Measurements from ENCODE around the gene PLD1. TPM values are rescaled to one million over a fixed set of nuclear protein-coding genes. Genes with fewer than 3 reads are reported as not detected.

The PLD1 gene
- total and polyA plus RNA-seq, 2 of the 8 experiments (the other 6 are each of a cell fraction or from before 2014, with no cell fraction given) = 1.2 to 2.6 TPM

DNA sequence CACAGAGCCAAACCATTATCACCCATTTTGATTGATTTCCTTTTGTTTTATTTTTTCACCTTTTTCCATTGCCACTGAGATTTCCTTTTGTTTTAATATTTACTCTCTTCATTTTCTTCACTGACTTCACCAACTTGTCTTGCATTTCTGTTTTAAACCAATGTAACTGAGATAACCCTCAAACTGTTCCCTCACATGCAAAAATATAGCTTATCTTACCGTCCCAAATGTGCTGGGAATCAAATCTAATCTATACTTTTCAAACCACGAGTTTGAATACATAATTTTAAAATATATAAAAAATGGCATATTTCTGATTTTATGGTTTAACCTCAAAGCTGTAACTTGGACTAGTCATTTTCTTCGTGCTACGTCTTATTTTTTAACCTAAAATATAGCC is 143.8 kb downstream of the PLD1 start:
- Histone ChIP-seq H3K79me2 (ENCODE audit: control insufficient read depth in 1 of 2, insufficient read depth in 2 of 2, low read length in 2 of 2) (no peaks in the 10 kb centered on the region), H2BK5ac (ENCODE audit: low read depth, low read length) (no peak overlapping the region), H3K4me2 (ENCODE audit: insufficient read depth in 1 of 2, low read depth in 2 of 2, low read length in 2 of 2) (no peak overlapping the region), H3K56ac (replicated peaks; ENCODE audit: insufficient read length, low read depth, low read length) (no peak overlapping the region), H2BK20ac (ENCODE audit: low read length) (no peak overlapping the region), H3K79me1 (ENCODE audit: low read depth, low read length) (no peaks in the 10 kb centered on the region), H2BK120ac (replicated peaks; ENCODE audit: low read depth, low read length) (no peak overlapping the region), H3K18ac (ENCODE audit: extremely low read depth, low read length) (no peak overlapping the region), H3K23me2 (ENCODE audit: low read depth, low read length) (no peaks in the 10 kb centered on the region), H4K20me1 (replicated peaks in 1 of 2; ENCODE audit: control insufficient read depth in 1 of 2, insufficient read depth in 2 of 2, low read length in 2 of 2) (no peaks in the 10 kb centered on the region), H2AFZ (ENCODE audit: low read length) (no peak overlapping the region), H3K4me1 (replicated peaks in 1 of 4; ENCODE audit: control insufficient read depth in 3 of 4, insufficient read depth in 4 of 4, low read length in 3 of 4) (no peaks in the 10 kb centered on the region), H3K27me3 (replicated peaks in 1 of 4; ENCODE audit: control insufficient read depth in 3 of 4, extremely low read depth in 1 of 4, insufficient read depth in 3 of 4, low read length in 3 of 4) (no peaks in the 10 kb centered on the region), H4K5ac (ENCODE audit: insufficient read length, low read depth, low read length) (no peak overlapping the region), H3K27ac (ENCODE audit: low read depth, low read length) (no peak overlapping the region), H2BK12ac (ENCODE audit: low read depth, low read length) (no peak overlapping the region), H3K23ac (ENCODE audit: insufficient read length) (no peak overlapping the region), H3K9me3 (ENCODE audit: insufficient read depth in 2 of 2, low read depth in 1 of 2, low read length in 1 of 2) (no peaks in the 10 kb centered on the region), H3K36me3 (ENCODE audit: control insufficient read depth in 2 of 4, insufficient read depth in 4 of 4, low read length in 3 of 4) (no peaks in the 10 kb centered on the region), H3K4me3 (ENCODE audit: extremely low read depth in 1 of 4, insufficient read depth in 2 of 4, low read depth in 3 of 4, low read length in 4 of 4) (no peak overlapping the region), H4K8ac (ENCODE audit: extremely low read depth, insufficient read depth, low read length) (no peak overlapping the region), H2BK15ac (ENCODE audit: low read length) (no peak overlapping the region), H3K14ac (ENCODE audit: insufficient read length) (no peak overlapping the region), H4K91ac (replicated peaks; ENCODE audit: insufficient read length, low read length) (no peak overlapping the region), H3K4ac (replicated peaks; ENCODE audit: insufficient read length, low read depth, low read length) (no peak overlapping the region), H2AK5ac (ENCODE audit: low read depth, low read length) (no peak overlapping the region), H3K9ac (replicated peaks in 1 of 4; ENCODE audit: extremely low read depth in 1 of 4, low read depth in 3 of 4, low read length in 3 of 4) (no peak overlapping the region)
- WGBS, 2 experiments (ENCODE audit: extremely low coverage in 1 of 2, insufficient coverage in 1 of 2, insufficient read length in 1 of 2, insufficient replicate concordance in 2 of 2, low coverage in 1 of 2, low lambda C conversion rate in 2 of 2, missing lambda C conversion rate in 1 of 2) = 96% methylated on average over 4 of the region's 4 CpGs; no CpG with 5 or more reads in 1 of the 2 experiments
- no peak for DNase-seq (ENCODE audit: low read depth in 1 of 2, low spot score in 2 of 2)
- POLR2A ChIA-PET (ENCODE audit: partially characterized antibody) = no interaction called here
- no peak for TF ChIP-seq FOSL1 (IDR thresholded peaks at IDR 0.05; ENCODE audit: insufficient read depth, low read depth, low read length)
- no peak for TF ChIP-seq JUND (IDR thresholded peaks at IDR 0.05; ENCODE audit: low read length)
- TF ChIP-seq POLR2A (IDR thresholded peaks at IDR 0.05; ENCODE audit: control extremely low read depth in 1 of 2, low read depth in 2 of 2, low read length in 2 of 2) = no peak
- no peak for TF ChIP-seq CHD2 (IDR thresholded peaks at IDR 0.05; ENCODE audit: low read length)
- no peak for TF ChIP-seq TCF12 (IDR thresholded peaks at IDR 0.05; ENCODE audit: low read depth, low read length)
- TF ChIP-seq CREB1 (IDR thresholded peaks at IDR 0.05) = no peak
- no peak for TF ChIP-seq CEBPB (IDR thresholded peaks at IDR 0.05; ENCODE audit: low read depth, low read length)
- no peak for TF ChIP-seq TAF7 (optimal IDR thresholded peaks at IDR 0.05; ENCODE audit: borderline replicate concordance, low read depth, low read length)
- no peak for TF ChIP-seq RBBP5 (IDR thresholded peaks at IDR 0.05; ENCODE audit: borderline replicate concordance, low read depth, low read length)
- TF ChIP-seq, protein P1, sequence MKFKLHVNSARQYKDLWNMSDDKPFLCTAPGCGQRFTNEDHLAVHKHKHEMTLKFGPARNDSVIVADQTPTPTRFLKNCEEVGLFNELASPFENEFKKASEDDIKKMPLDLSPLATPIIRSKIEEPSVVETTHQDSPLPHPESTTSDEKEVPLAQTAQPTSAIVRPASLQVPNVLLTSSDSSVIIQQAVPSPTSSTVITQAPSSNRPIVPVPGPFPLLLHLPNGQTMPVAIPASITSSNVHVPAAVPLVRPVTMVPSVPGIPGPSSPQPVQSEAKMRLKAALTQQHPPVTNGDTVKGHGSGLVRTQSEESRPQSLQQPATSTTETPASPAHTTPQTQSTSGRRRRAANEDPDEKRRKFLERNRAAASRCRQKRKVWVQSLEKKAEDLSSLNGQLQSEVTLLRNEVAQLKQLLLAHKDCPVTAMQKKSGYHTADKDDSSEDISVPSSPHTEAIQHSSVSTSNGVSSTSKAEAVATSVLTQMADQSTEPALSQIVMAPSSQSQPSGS (IDR thresholded peaks at IDR 0.05; ENCODE audit: low read length) = no peak
- TF ChIP-seq, protein P2, sequence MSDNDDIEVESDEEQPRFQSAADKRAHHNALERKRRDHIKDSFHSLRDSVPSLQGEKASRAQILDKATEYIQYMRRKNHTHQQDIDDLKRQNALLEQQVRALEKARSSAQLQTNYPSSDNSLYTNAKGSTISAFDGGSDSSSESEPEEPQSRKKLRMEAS (IDR thresholded peaks at IDR 0.05) = no peak
- TF ChIP-seq GABPA (IDR thresholded peaks at IDR 0.05; ENCODE audit: borderline replicate concordance, insufficient read depth, low read length) = no peak
- FAIRE-seq = no peak
- CTCF ChIA-PET (ENCODE audit: partially characterized antibody) = interaction anchor here (0.6 to 1.5 kb wide), 3 partner anchors 11 to 163 kb away, joined by 3 to 4 read pairs (median 4); no protein-coding TSS in a partner anchor

All from H1 (cell line).